Upper lobe of right lung (tissue), 1 donor: ENCODE measurements around the gene IL4R. TPM values are rescaled to one million over a fixed set of nuclear protein-coding genes. Genes with fewer than 3 reads are reported as not detected.

ENCODE experiments used
- ATAC-seq: fragments of 200-7000 bp; cut with Tn5 transposase; one replicate; pipeline ENCODE4 v1.9.1; 2020; ENCODE audit warnings: mild to moderate bottlenecking, moderate library complexity
- DNase-seq: peaks from one replicate; pipeline ENCODE4 v3.0.0-alpha.2; 2020
- H3K27ac ChIP-seq: fragments of 200-600 bp; one replicate; pipeline ENCODE4 v1.8.0; 2022
- H3K27me3 ChIP-seq: fragments of 200-600 bp; one replicate; pipeline ENCODE4 v1.8.0; 2022; ENCODE audit warnings: mild to moderate bottlenecking
- H3K36me3 ChIP-seq: fragments of 200-600 bp; one replicate; pipeline ENCODE4 v1.8.0; 2022
- H3K4me1 ChIP-seq: fragments of 200-600 bp; one replicate; pipeline ENCODE4 v1.8.0; 2022
- H3K4me3 ChIP-seq: fragments of 200-600 bp; one replicate; pipeline ENCODE4 v1.8.0; 2022; ENCODE audit warnings: mild to moderate bottlenecking
- H3K9me3 ChIP-seq: fragments of 200-600 bp; one replicate; pipeline ENCODE4 v1.8.0; 2022
- intact Hi-C: fragments of 100-400 bp; cut with DNase I; formaldehyde crosslinking; loops from one replicate; pipeline ENCODE4 v1.11.0; 2022
- total RNA-seq: library from RNA; stranded (reverse); fragmentation: NEBNext Ultra II Directional; extraction: Animal tissue kit (Norgen Biotek cat#: 25700); gene quantifications from one replicate; pipeline ENCODE4 v1.2.1, GENCODE V29; 2021
- TF ChIP-seq, protein P1 (sequence below): fragments of 200-600 bp; IDR thresholded peaks from one replicate; pipeline ENCODE4 v1.8.0; 2022; ENCODE audit warnings: antibody characterized with exemption
- donor health status: DM: no; HTN: yes; CAD: no; lungs with severe emphysema.

The IL4R gene
- total RNA-seq, 1 donor from 2014 or later: 153 TPM

DNA sequence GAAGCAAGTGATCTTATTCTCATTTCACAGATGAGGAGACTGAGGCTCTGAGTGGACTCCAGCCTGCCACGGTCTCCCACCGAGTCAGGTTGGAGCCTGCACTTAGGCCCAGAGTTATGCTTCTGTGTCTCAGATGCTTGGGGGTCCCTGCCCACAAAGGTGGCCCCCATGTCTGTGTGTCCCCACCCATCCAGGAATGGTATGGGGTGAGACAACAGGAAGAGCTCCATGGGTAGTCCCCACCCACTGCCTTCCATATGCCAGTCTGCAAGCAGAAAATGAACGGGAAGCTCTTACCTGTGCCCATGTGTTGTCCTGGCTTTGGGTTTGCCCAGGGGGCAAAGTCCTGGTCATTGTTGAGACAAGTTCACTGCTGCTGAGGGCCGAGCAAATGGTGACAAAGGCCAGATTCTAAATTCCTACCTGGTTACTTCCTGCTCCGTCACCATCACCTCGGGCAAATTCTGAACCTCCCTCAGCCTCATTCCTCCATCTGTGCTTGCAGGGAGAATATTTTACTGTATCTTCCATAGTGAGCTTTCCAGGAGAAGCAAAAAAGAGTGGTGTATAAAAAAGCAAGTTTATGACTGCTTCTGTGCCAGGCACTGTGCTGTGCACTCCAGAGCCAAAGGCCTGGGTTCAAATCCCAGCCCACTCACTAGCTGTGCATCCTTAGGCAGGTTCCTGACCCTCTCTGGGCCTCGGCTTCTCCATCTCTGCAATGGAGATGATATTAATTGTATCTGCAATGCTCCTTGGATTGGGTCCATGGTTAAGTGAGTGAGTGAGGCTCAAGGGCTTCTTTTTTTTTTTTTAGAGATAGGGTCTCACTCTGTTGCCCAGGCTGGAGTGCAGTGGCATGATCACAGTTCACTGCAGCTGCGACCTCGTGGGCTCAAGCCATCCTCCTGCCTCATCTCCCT lies 9.3 kb downstream of the IL4R start:
- H3K4me3 ChIP-seq: no peak overlapping the region
- intact Hi-C loops: no loop called here
- peaks cover 6% of the 10 kb centered on the region for H3K36me3 ChIP-seq
- no peaks in the 10 kb centered on the region for H3K27me3 ChIP-seq
- H3K4me1 ChIP-seq: peaks cover 92% of the 10 kb centered on the region
- ATAC-seq: no peak
- peak overlapping the region; percentile 92 for H3K27ac ChIP-seq
- H3K9me3 ChIP-seq: no peaks in the 10 kb centered on the region
- no peak for DNase-seq
- TF ChIP-seq, protein P1, sequence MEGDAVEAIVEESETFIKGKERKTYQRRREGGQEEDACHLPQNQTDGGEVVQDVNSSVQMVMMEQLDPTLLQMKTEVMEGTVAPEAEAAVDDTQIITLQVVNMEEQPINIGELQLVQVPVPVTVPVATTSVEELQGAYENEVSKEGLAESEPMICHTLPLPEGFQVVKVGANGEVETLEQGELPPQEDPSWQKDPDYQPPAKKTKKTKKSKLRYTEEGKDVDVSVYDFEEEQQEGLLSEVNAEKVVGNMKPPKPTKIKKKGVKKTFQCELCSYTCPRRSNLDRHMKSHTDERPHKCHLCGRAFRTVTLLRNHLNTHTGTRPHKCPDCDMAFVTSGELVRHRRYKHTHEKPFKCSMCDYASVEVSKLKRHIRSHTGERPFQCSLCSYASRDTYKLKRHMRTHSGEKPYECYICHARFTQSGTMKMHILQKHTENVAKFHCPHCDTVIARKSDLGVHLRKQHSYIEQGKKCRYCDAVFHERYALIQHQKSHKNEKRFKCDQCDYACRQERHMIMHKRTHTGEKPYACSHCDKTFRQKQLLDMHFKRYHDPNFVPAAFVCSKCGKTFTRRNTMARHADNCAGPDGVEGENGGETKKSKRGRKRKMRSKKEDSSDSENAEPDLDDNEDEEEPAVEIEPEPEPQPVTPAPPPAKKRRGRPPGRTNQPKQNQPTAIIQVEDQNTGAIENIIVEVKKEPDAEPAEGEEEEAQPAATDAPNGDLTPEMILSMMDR: no peak

DNA sequence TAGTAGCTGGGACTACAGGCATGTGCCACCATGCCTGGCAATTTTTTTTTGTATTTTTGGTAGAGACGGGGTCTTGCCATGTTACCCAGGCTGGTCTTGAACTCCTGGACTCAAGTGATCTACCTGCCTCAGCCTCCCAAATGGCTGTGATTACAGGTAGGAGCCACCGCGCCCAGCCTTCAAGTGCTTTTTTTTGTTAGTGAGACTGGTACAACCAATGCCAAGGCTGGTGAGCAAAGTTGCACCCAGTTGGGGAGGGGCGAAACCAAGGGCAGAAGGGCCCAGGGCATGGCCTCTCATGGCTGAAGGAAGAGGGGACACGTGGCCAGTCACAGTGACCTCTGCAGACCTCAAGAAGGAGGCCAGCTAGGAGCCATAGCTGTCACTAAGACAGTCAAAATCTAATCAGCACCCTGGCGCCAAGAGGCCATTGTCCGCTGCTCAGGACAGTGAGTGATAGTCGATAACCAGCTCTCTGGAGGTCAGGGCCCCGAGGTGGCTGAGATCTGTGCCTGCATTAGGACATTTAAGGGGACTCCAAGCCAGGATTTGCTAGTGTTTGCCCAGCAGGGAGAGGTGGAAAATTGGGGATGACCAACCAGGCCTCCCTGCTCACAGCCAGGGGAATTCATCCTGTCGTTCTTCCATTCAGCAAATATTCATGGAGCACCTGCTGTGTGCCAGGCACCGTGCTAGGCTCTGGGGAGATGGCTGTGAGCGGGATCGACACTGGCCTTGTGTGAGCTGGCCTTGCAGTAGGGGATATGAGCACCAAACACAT lies 10.2 kb downstream of the IL4R start:
- no peak for ATAC-seq
- TF ChIP-seq, protein P1: no peak
- Histone ChIP-seq H3K4me3 (no peak overlapping the region), H3K27ac (peak overlapping the region; percentile 92), H3K36me3 (peaks cover 6% of the 10 kb centered on the region), H3K9me3 (no peaks in the 10 kb centered on the region), H3K27me3 (no peaks in the 10 kb centered on the region), H3K4me1 (peaks cover 92% of the 10 kb centered on the region)
- intact Hi-C loops: no loop called here
- no peak for DNase-seq

DNA sequence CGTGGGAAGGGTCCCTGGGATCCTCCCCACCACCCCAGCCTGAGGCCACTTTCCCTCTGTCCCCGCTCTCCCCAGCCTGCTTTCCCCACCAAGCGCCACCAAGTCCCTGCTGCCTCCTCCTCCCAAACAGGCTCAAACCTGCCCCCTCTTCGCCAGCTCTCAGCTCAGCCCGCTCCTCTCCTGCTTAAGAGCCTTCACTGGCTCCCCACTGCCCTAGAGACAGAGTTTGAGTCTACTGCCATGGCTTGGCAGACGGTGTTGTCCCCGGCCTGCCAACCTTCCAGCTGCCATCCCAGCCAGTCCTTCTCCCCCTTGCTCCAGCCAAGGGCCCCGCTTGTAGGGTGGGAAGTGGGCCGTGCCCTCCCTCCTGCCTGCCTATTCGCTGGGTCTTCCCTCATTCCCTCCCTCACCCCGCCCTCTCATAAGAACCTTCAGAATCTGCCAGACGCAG lies 11.1 kb downstream of the IL4R start:
- H3K27ac ChIP-seq: peak overlapping the region; percentile 92
- H3K4me1 ChIP-seq: peaks cover 92% of the 10 kb centered on the region
- intact Hi-C loops: no loop called here
- no peak overlapping the region for H3K4me3 ChIP-seq
- ATAC-seq: peak; percentile 6
- H3K36me3 ChIP-seq: no peaks in the 10 kb centered on the region
- TF ChIP-seq, protein P1: no peak
- no peaks in the 10 kb centered on the region for H3K27me3 ChIP-seq
- DNase-seq: no peak
- no peaks in the 10 kb centered on the region for H3K9me3 ChIP-seq

DNA sequence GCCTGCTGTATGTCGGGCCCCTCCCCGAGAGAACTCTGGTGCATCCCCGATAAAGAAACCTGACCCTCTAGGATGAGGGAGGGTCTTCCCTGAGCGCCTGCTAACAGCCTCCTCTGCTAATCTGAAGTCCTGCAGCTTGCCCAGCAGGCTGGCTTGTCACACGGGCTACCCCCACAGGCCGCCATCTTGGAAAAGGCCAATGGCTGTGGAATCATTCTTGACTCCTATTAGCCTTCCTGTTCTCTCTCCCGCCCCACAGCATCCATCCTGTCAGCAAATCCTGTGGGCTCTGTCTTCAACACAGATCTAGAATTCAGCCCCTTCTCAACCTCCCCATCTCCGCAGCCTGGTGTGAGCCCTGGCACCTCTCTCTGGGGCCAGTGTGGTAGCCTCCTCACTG lies 12.0 kb downstream of the IL4R start:
- H3K36me3 ChIP-seq: no peaks in the 10 kb centered on the region
- ATAC-seq (no peak), DNase-seq (no peak)
- no peaks in the 10 kb centered on the region for H3K27me3 ChIP-seq
- intact Hi-C loops: no loop called here
- H3K9me3 ChIP-seq: no peaks in the 10 kb centered on the region
- peaks cover 92% of the 10 kb centered on the region for H3K4me1 ChIP-seq
- TF ChIP-seq, protein P1: no peak
- peak overlapping the region; percentile 92 for H3K27ac ChIP-seq
- no peak overlapping the region for H3K4me3 ChIP-seq

DNA sequence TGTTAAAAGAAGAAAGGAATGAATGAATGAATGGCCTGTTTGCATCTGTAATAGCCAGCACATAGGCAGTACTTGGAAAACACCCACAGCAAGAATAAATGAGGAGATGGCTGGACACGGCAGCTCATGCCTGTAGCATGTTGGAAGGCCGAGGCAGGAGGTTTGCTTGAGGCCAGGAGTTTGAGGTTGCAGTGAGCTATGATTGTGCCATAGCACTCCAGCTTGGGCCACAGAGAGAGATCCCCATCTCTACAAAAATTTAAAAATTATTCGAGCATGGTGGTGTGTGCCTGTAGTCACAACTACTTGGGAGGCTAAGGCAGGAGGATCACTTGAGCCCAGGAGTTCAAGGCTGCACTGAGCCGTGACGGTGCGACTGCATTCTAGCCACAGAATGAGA lies 12.5 kb downstream of the IL4R start:
- Histone ChIP-seq H3K4me3 (no peak overlapping the region), H3K4me1 (peaks cover 92% of the 10 kb centered on the region), H3K9me3 (no peaks in the 10 kb centered on the region), H3K27me3 (no peaks in the 10 kb centered on the region), H3K27ac (peak overlapping the region; percentile 92), H3K36me3 (peaks cover 4% of the 10 kb centered on the region)
- ATAC-seq (no peak), DNase-seq (no peak)
- intact Hi-C loops: no loop called here
- TF ChIP-seq, protein P1: no peak
